ENCODE results near the gene DOCK11. TPM values are rescaled to one million over a fixed set of nuclear protein-coding genes. Genes with fewer than 3 reads are reported as not detected.

The DOCK11 gene
- total and polyA plus RNA-seq, 9 of the 15 experiments (the other 6 are each of a cell fraction or from before 2014, with no cell fraction given): 41.8 to 77.8 (median 50.9) TPM

- peak in 3 of 4 experiments; percentile 29 to 65 (median 40) for DNase-seq (ENCODE audit: extremely low read depth in 1 of 4, low spot score in 3 of 4)
- Histone ChIP-seq H3K9me1 (ENCODE audit: control insufficient read depth, insufficient read depth, low read length) (no peaks in the 10 kb centered on the region), H3K4me3 (peak overlapping the region; percentile 19; the same call in 1 of the 2 replicates), H3K36me3 (ENCODE audit: control insufficient read depth, insufficient read depth, low read length) (peaks cover 22% of the 10 kb centered on the region; the same call in 2 of the 3 replicates), H3K4me2 (ENCODE audit: insufficient read depth, low read length) (peak overlapping the region; percentile 79), H3K27me3 (ENCODE audit: control insufficient read depth in 2 of 2, insufficient read depth in 2 of 2, low read length in 2 of 2) (no peaks in the 10 kb centered on the region), H3K79me2 (ENCODE audit: control insufficient read depth, insufficient read depth, low read length) (peaks cover 94% of the 10 kb centered on the region), H3K27ac (ENCODE audit: extremely low read depth, low read depth, low read length) (peak overlapping the region; percentile 95), H3K4me1 (replicated peaks in 1 of 2; ENCODE audit: control insufficient read depth in 2 of 2, insufficient read depth in 2 of 2, low read length in 2 of 2) (peaks cover 13 to 37% of the 10 kb centered on the region in 2 experiments; a peak in 4 of 5 replicates), H3K9me3 (replicated peaks; ENCODE audit: control insufficient read depth, insufficient read depth, low read depth, low read length) (no peaks in the 10 kb centered on the region), H4K20me1 (replicated peaks; ENCODE audit: control insufficient read depth, insufficient read depth, low read length) (no peaks in the 10 kb centered on the region), H3K9ac (ENCODE audit: insufficient read depth in 1 of 2, low read depth in 2 of 2, low read length in 2 of 2) (peak overlapping the region; percentile 70 to 89), H2AFZ (ENCODE audit: low read depth, low read length) (peak overlapping the region; percentile 15)
- POLR2A ChIA-PET: interaction anchor here (0.6 to 1.9 kb wide), 4 partner anchors 8 to 17 kb away, joined by 3 to 9 read pairs (median 4); partner anchors contain the start of gene DOCK11
- intact Hi-C loops (cut with micrococcal nuclease): no loop called here
- in situ Hi-C loops (cut with MboI): no loop called here
- WGBS (ENCODE audit: insufficient coverage, low coverage, missing lambda C conversion rate): 5% methylated on average over 5 of the region's 7 CpGs
- FAIRE-seq: peak; percentile 78
- CTCF ChIA-PET (ENCODE audit: low intra/inter-chr PET ratio): no interaction called here
- no TSS peak for BruUV-seq (replicated peaks)
- ATAC-seq: peak; percentile 47
- TF ChIP-seq PRMT5 (CRISPR knock-in tag; IDR thresholded peaks at IDR 0.05) (no peak), PTRF (tag; IDR thresholded peaks at IDR 0.05) (no peak), HEY1 (CRISPR knock-in tag; IDR thresholded peaks at IDR 0.05; ENCODE audit: borderline replicate concordance) (no peak), PURB (CRISPR knock-in tag; IDR thresholded peaks at IDR 0.05; ENCODE audit: low read depth) (no peak), SIRT6 (IDR thresholded peaks at IDR 0.05; ENCODE audit: low read depth, low read length) (no peak), SMAD4 (CRISPR knock-in tag; conservative IDR thresholded peaks at IDR 0.05) (no peak), E2F8 (IDR thresholded peaks at IDR 0.05; ENCODE audit: low read depth, partially characterized antibody) (no peak), SUPT5H (IDR thresholded peaks at IDR 0.05) (0 out of 2 replicates have a peak, but pooled peaks have one; percentile 24), KDM1A (IDR thresholded peaks at IDR 0.05) (peak in 1 of 2 experiments; percentile 50; a peak in 2 of 4 replicates), ZNF280B (CRISPR knock-in tag; IDR thresholded peaks at IDR 0.05) (no peak), SMARCE1 (IDR thresholded peaks at IDR 0.05) (peak; percentile 48; the same call in 1 of the 2 replicates), RBM22 (IDR thresholded peaks at IDR 0.05; ENCODE audit: low read depth, low read length, poor library complexity, severe bottlenecking) (no peak), ELF4 (CRISPR knock-in tag; IDR thresholded peaks at IDR 0.05) (no peak)
Measured at GRCh38 chrX:118503260-118504041, 7.8 kb downstream of the DOCK11 start.
